K562 (cell line): Measurements from ENCODE around the gene CCK. TPM values are rescaled to one million over a fixed set of nuclear protein-coding genes. Genes with fewer than 3 reads are reported as not detected.

Experiments used
- ATAC-seq: fragments of 200-7000 bp; cut with Tn5 transposase; 3 replicates; pipeline ENCODE4 v1.9.1; 2020; ENCODE audit warnings: moderate library complexity
- BruUV-seq: library from RNA; stranded (reverse); fragments of 400-500 nt; replicated peaks from 2 replicates; lab custom pipeline; 2021; lab: Mats Ljungman, UMichigan
- CTCF ChIA-PET: fragments of 300-600 bp; formaldehyde crosslinking; extraction: SDS; loops from one replicate; lab custom pipeline; 2021; ENCODE audit warnings: low intra/inter-chr PET ratio; lab: Yijun Ruan, JAX
- POLR2A ChIA-PET: fragments of 300-600, 350-650 bp; sonication (Branson Sonifier 250); formaldehyde crosslinking; extraction: SDS; loops from one replicate; lab custom pipeline; 2021; ENCODE audit warnings: antibody characterized with exemption, inconsistent platforms; lab: Yijun Ruan, JAX
- DNase-seq, 4 experiments: peaks; one replicate each; pipeline versions ENCODE4 v3.0.0 to v3.0.0-alpha.2; 2011 to 2018; ENCODE audit warnings: low spot score in 3 of 4, mixed read lengths in 3 of 4; ENCODE audit errors: extremely low read depth in 1 of 4
- FAIRE-seq: peaks from 2 replicates; lab custom pipeline; 2011; peaks lifted over from hg19 to GRCh38; lab: Jason Lieb, UNC
- H2AFZ ChIP-seq: 2 replicates; pipeline ENCODE4 v1.6.0; 2011; ENCODE audit warnings: low read depth, low read length, control low read depth, inconsistent platforms
- H3K27ac ChIP-seq: fragments of 200-600 bp; 3 replicates; pipeline ENCODE4 v1.8.0; 2011; ENCODE audit warnings: low read depth, mild to moderate bottlenecking, control low read depth, inconsistent platforms, low read length, moderate library complexity, mixed read lengths; ENCODE audit errors: extremely low read depth
- H3K27me3 ChIP-seq, 2 experiments: fragments of 300-600 bp in 1 of 2; 2 replicates in 1 of 2; 3 replicates in 1 of 2; pipeline versions ENCODE4 v1.6.0 to v1.8.0; 2011; ENCODE audit warnings: inconsistent platforms in 2 of 2, low read length in 2 of 2, mild to moderate bottlenecking in 1 of 2, mixed read lengths in 1 of 2, moderate library complexity in 1 of 2; ENCODE audit not compliant: control insufficient read depth in 2 of 2, insufficient read depth in 2 of 2
- H3K36me3 ChIP-seq: fragments of 300-600 bp; 3 replicates; pipeline ENCODE4 v1.8.0; 2011; ENCODE audit warnings: mild to moderate bottlenecking, low read length, inconsistent platforms; ENCODE audit not compliant: control insufficient read depth, insufficient read depth
- H3K4me1 ChIP-seq, 2 experiments: fragments of 200-600 bp in 1 of 2; replicated peaks in 1 of 2; 2 replicates in 1 of 2; 3 replicates in 1 of 2; pipeline versions ENCODE4 v1.5.1 to v1.8.0; 2011; ENCODE audit warnings: inconsistent platforms in 2 of 2, low read length in 2 of 2, mild to moderate bottlenecking in 1 of 2, mixed read lengths in 1 of 2, moderate library complexity in 1 of 2; ENCODE audit not compliant: control insufficient read depth in 2 of 2, insufficient read depth in 2 of 2
- H3K4me2 ChIP-seq: 2 replicates; pipeline ENCODE4 v1.6.1; 2011; ENCODE audit warnings: low read length, control low read depth, inconsistent platforms, mixed read lengths; ENCODE audit not compliant: insufficient read depth
- H3K4me3 ChIP-seq: fragments of 200-600 bp; sonication (generic), shearing (Covaris generic); 2 replicates; pipeline ENCODE4 v1.5.1; 2016; ENCODE audit warnings: control low read depth, inconsistent platforms
- H3K79me2 ChIP-seq: fragments of 200-600 bp; 3 replicates; pipeline ENCODE4 v1.8.0; 2011; ENCODE audit warnings: low read length, inconsistent platforms; ENCODE audit not compliant: control insufficient read depth, insufficient read depth
- H3K9ac ChIP-seq, 2 experiments: 2 replicates each; pipeline versions ENCODE4 v1.6.0 to v1.6.1; 2011; ENCODE audit warnings: low read depth in 2 of 2, low read length in 2 of 2, control low read depth in 1 of 2, inconsistent platforms in 1 of 2, mild to moderate bottlenecking in 1 of 2, mixed read lengths in 1 of 2; ENCODE audit not compliant: insufficient read depth in 1 of 2
- H3K9me1 ChIP-seq: one replicate; pipeline ENCODE4 v1.6.0; 2011; ENCODE audit warnings: inconsistent platforms, mild to moderate bottlenecking, low read length, moderate library complexity; ENCODE audit not compliant: control insufficient read depth, insufficient read depth
- H3K9me3 ChIP-seq: replicated peaks from 2 replicates; pipeline ENCODE4 v1.5.1; 2011; ENCODE audit warnings: low read depth, low read length, inconsistent platforms; ENCODE audit not compliant: control insufficient read depth, insufficient read depth
- H4K20me1 ChIP-seq: replicated peaks from 2 replicates; pipeline ENCODE4 v1.6.1; 2011; ENCODE audit warnings: low read length, inconsistent platforms, mixed read lengths; ENCODE audit not compliant: control insufficient read depth, insufficient read depth
- GATAD2B ChIP-seq: fragments of 450-650 bp; IDR thresholded peaks from 2 replicates; pipeline ENCODE4 v1.6.1; 2017; ENCODE audit warnings: mild to moderate bottlenecking, borderline replicate concordance
- NFE2 ChIP-seq: IDR thresholded peaks from 2 replicates; pipeline ENCODE4 v1.6.1; 2014; ENCODE audit warnings: antibody characterized with exemption, low read depth
- PYGO2 ChIP-seq: fragments of 450-650 bp; IDR thresholded peaks from 2 replicates; pipeline ENCODE4 v1.6.1; 2016; ENCODE audit warnings: mild to moderate bottlenecking, missing genetic modification characterization, moderate library complexity, missing compliant biosample characterization
- RBM34 ChIP-seq: fragments of 200-400 bp; formaldehyde crosslinking; IDR thresholded peaks from 2 replicates; pipeline ENCODE4 v1.6.1; 2018; ENCODE audit warnings: low read length, borderline replicate concordance; ENCODE audit not compliant: insufficient read depth
- SMAD2 ChIP-seq: fragments of 150-350 bp; IDR thresholded peaks from 2 replicates; pipeline ENCODE4 v1.6.1; 2014; ENCODE audit warnings: low read depth, mild to moderate bottlenecking, low read length
- ZNF696 ChIP-seq: fragments of 250-450 bp; sonication (Bioruptor Pico); conservative IDR thresholded peaks from 2 replicates; pipeline ENCODE4 v1.4.0; 2020; ENCODE audit warnings: mild to moderate bottlenecking, moderate library complexity
- WGBS: fragments of 100-300 bp; shearing (Covaris generic); methylation state at CpG from one replicate; pipeline ENCODE4 v1.1.6; 2016; ENCODE audit warnings: low coverage, mixed read lengths; ENCODE audit not compliant: insufficient coverage; ENCODE audit errors: missing lambda C conversion rate; 5-methylcytosine and 5-hydroxymethylcytosine counted together
- in situ Hi-C: fragments of 300-500 bp; cut with MboI; formaldehyde crosslinking; loops from 4 replicates; pipeline ENCODE4 v1.15.0; 2018; ENCODE audit warnings: inconsistent platforms, mixed read lengths
- intact Hi-C: fragments of 100-400 bp; cut with micrococcal nuclease; formaldehyde crosslinking; loops from 2 replicates; pipeline ENCODE4 v1.14.2; 2022
- polyA plus RNA-seq, 8 experiments: library from polyadenylated mRNA; depleted of rRNA in 4 of 8; stranded (reverse) in 5 of 8; unstranded in 3 of 8; fragments of >200 nt; fragmentation: Nextera tagmentation in 2 of 8; fragmentation: Illumina TruSeq in 1 of 8; extraction: Ambion mirVana in 2 of 8; extraction: Trizol in 1 of 8; gene quantifications; 2 replicates each; pipeline versions ENCODE4 v1.2.1 to v1.2.3, GENCODE V29; 2011 to 2014; ENCODE audit warnings: inconsistent platforms in 1 of 8, missing spikeins in 1 of 8
- total RNA-seq, 7 experiments: library from RNA; depleted of rRNA in 6 of 7; stranded (reverse); fragments of >200 nt in 6 of 7; fragmentation: Illumina TruSeq in 2 of 7; extraction: Trizol in 2 of 7; gene quantifications; 2 replicates each; pipeline versions ENCODE4 v1.2.1 to v1.2.3, GENCODE V29; 2011 to 2021; ENCODE audit warnings: low replicate concordance in 1 of 7
- TF ChIP-seq, protein P1 (sequence below): fragments of 250-450 bp; sonication (Bioruptor Pico); IDR thresholded peaks from 2 replicates; pipeline ENCODE4 v1.6.1; 2021; ENCODE audit warnings: mild to moderate bottlenecking

The CCK gene
- total and polyA plus RNA-seq, 9 of the 15 experiments (the other 6 are each of a cell fraction or from before 2014, with no cell fraction given), result not detected

DNA sequence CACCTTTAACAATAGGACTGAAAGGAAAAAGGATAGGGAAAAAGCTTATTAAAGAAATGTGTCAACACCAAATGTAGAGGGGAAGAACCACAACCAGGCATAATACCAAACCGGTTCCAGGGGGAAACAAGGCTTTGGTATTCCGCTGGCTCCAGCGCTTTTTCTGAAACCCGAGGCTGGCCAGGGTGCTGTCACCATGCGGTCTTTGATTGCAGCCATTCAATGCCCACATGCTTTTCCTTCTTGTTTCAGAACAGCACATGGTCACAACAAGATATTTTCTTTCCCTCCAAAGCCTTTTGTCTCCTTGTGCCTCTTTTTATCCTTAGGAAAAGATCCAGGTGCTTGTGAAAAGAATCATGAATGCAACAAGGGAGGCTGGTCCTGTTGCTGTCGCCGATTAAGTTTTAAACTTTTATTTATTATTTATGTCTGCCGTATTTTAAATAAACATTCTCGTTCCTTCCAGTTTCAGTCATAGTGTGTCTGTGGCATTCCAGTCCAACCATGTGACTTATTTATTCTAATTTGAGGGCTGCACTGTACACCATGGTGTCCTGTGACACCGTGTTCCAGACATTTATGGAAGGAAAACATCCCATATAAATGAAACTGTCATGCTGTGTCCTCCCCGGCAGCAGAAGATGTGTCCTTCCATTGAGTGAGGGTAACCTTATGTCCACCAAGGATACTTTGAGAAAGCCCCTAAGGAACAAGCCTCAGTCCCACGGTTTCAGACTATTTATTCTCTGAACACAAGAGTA is 41.1 kb downstream of the CCK start:
- CTCF ChIA-PET, result no interaction called here
- DNase-seq (no peak), FAIRE-seq (no peak)
- no peak overlapping the region for H3K4me2 ChIP-seq
- H3K36me3 ChIP-seq, result peaks cover 21% of the 10 kb centered on the region; the same call in 1 of the 3 replicates
- no peaks in the 10 kb centered on the region for H3K9me1 ChIP-seq
- TF ChIP-seq RBM34 (no peak), SMAD2 (no peak), PYGO2 (no peak), NFE2 (no peak), ZNF696 (CRISPR knock-in tag) (no peak), GATAD2B (no peak)
- TF ChIP-seq, protein P1, sequence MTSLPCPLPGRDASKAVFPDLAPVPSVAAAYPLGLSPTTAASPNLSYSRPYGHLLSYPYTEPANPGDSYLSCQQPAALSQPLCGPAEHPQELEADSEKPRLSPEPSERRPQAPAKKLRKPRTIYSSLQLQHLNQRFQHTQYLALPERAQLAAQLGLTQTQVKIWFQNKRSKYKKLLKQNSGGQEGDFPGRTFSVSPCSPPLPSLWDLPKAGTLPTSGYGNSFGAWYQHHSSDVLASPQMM (CRISPR knock-in tag), result no peak
- TF ChIP-seq, all 486 proteins: peak for 0
- no peak overlapping the region for H3K4me3 ChIP-seq
- in situ Hi-C loops (loop anchor here (10.0 kb wide), 1 partner anchor 220 kb away; no protein-coding TSS in a partner anchor), intact Hi-C loops (no loop called here)
- POLR2A ChIA-PET, result interaction anchor here (1.1 kb wide), 1 partner anchor 25 kb away, joined by 5 read pairs; no protein-coding TSS in a partner anchor
- 75% methylated on average over 12 of the region's 12 CpGs for WGBS
- BruUV-seq, result TSS peak; percentile 30
- H3K27me3 ChIP-seq, result 0 out of 5 replicates have a peak, but pooled peaks cover 0 to 4% of the 10 kb centered on the region in 2 experiments
- H3K9me3 ChIP-seq, result no peaks in the 10 kb centered on the region
- H4K20me1 ChIP-seq, result 0 out of 2 replicates have a peak, but pooled peaks cover 6% of the 10 kb centered on the region
- peaks cover 0 to 4% of the 10 kb centered on the region in 2 experiments; a peak in 2 of 5 replicates for H3K4me1 ChIP-seq
- no peak overlapping the region for H3K9ac ChIP-seq
- no peaks in the 10 kb centered on the region for H3K79me2 ChIP-seq
- no peak for ATAC-seq
- H2AFZ ChIP-seq, result no peak overlapping the region
- no peak overlapping the region for H3K27ac ChIP-seq
